ENCODE data around the gene ZBP1.

DNA sequence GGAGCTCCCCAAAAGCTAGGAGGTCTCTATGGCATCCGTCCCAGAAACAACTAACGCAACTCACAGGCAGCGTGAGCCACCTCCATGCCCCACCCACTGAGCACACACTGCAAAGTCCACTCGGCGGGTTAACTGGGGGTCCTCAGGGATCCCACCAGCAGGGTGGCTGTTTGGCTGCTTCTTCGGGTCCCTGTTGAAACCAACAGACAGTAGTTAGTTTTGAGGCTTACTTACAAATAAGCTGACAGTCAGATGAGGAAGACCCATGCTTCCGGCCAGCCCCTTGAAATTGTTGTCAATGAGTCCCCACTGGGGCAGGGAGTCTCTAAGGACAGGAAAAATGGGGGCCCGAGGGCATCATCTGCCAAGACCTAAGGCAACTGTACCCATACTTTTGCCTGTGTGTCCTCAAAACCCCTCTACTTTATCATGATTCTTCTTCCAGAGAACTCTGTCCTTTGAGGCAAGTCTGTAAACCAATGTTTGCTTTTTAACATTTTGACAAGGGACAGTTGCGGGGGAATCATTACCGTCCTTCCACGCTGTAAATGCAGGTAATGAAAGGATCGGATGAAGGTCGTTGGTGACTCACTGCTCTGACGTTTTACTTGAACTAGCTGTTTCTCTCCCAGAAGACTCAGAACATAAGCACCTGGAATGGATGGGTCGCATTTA is 61.5 kb downstream of the ZBP1 start:
- TF ChIP-seq, protein P1, sequence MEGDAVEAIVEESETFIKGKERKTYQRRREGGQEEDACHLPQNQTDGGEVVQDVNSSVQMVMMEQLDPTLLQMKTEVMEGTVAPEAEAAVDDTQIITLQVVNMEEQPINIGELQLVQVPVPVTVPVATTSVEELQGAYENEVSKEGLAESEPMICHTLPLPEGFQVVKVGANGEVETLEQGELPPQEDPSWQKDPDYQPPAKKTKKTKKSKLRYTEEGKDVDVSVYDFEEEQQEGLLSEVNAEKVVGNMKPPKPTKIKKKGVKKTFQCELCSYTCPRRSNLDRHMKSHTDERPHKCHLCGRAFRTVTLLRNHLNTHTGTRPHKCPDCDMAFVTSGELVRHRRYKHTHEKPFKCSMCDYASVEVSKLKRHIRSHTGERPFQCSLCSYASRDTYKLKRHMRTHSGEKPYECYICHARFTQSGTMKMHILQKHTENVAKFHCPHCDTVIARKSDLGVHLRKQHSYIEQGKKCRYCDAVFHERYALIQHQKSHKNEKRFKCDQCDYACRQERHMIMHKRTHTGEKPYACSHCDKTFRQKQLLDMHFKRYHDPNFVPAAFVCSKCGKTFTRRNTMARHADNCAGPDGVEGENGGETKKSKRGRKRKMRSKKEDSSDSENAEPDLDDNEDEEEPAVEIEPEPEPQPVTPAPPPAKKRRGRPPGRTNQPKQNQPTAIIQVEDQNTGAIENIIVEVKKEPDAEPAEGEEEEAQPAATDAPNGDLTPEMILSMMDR (IDR thresholded peaks at IDR 0.05): no peak
- no peak for TF ChIP-seq POLR2AphosphoS5 (IDR thresholded peaks at IDR 0.05)
- TF ChIP-seq POLR2A (IDR thresholded peaks at IDR 0.05): no peak
